ENCODE results near the gene PTEN.
A peak's percentile ranks its signal among the peaks of the same experiment; 100 is the strongest.
"Not testable (repeated sequence)": the region's sequence is repeated elsewhere in the genome, so short reads cannot be mapped to it uniquely, and the experiment has no call there.

PTEN gene

GRCh38 chr10:87847550-87847949 lies 15.9 kb upstream of the PTEN start:
- TF ChIP-seq ZFX (IDR thresholded peaks at IDR 0.05; ENCODE audit: borderline replicate concordance) (no peak), CTCF (IDR thresholded peaks at IDR 0.05) (no peak)
- H3K27ac ChIP-seq = no peak overlapping the region

- H3K27ac ChIP-seq = no peak overlapping the region
- no peak for TF ChIP-seq ZFX (IDR thresholded peaks at IDR 0.05; ENCODE audit: borderline replicate concordance)
- TF ChIP-seq CTCF (IDR thresholded peaks at IDR 0.05) = no peak
Measured at GRCh38 chr10:87849001-87849400, 14.4 kb upstream of the PTEN start.

DNA sequence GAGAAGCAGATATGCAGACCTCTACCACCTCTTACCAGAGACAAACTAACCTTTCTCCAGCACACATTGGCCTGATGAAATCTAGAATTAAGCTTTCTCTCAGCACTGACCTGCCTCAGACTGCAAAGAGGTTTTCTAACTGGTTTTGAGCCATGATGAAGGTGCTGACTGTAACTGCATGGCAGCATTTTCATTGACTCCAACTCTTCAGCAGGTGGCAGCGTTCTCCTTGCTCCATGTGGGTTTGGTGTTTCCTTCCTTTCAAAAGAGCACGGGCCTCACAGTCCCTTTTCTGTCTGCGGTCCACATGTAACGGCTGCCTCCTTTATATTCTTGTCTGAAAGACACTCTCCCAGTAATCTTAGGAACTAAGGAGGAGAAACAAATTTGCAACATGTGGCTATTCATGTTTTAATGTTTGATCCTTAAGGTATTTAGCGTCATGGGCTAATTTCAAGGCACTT lies 12.7 kb upstream of the PTEN start:
- no peak for TF ChIP-seq ZFX (IDR thresholded peaks at IDR 0.05; ENCODE audit: borderline replicate concordance)
- TF ChIP-seq CTCF (IDR thresholded peaks at IDR 0.05) = peak; percentile 82

GRCh38 chr10:87852089-87852488 lies 11.3 kb upstream of the PTEN start:
- no peak for TF ChIP-seq CTCF (IDR thresholded peaks at IDR 0.05)
- TF ChIP-seq ZFX (IDR thresholded peaks at IDR 0.05; ENCODE audit: borderline replicate concordance) = no peak
- no peak overlapping the region for H3K27ac ChIP-seq

More for the DNA sequence above, 12.7 kb upstream of the PTEN start:
- no peak overlapping the region for H3K27ac ChIP-seq

GRCh38 chr10:87855247-87855646 lies 8.2 kb upstream of the PTEN start:
- H3K27ac ChIP-seq = not testable (repeated sequence)

DNA sequence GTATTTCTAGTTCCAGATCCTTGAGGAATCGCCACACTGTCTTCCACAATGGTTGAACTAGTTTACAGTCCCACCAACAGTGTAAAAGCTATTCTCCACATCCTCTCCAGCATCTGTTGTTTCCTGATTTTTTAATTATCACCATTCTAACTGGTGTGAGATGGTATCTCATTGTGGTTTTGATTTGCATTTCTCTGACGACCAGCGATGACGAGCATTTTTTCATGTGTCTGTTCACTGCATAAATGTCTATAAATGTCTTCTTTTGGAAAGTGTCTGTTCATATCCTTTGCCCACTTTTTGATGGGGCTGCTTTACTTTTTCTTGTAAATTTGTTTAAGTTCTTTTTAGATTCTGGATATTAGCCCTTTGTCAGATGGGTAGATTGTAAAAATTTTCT lies 7.8 kb upstream of the PTEN start:
- not testable (repeated sequence) for H3K27ac ChIP-seq

- TF ChIP-seq CTCF (IDR thresholded peaks at IDR 0.05) = peak; percentile 77
- no peak for TF ChIP-seq ZFX (IDR thresholded peaks at IDR 0.05; ENCODE audit: borderline replicate concordance)
- H3K27ac ChIP-seq = peak overlapping the region; percentile 98; the same call in 1 of the 2 replicates
Measured at GRCh38 chr10:87860156-87860795, 3.1 kb upstream of the PTEN start.

DNA sequence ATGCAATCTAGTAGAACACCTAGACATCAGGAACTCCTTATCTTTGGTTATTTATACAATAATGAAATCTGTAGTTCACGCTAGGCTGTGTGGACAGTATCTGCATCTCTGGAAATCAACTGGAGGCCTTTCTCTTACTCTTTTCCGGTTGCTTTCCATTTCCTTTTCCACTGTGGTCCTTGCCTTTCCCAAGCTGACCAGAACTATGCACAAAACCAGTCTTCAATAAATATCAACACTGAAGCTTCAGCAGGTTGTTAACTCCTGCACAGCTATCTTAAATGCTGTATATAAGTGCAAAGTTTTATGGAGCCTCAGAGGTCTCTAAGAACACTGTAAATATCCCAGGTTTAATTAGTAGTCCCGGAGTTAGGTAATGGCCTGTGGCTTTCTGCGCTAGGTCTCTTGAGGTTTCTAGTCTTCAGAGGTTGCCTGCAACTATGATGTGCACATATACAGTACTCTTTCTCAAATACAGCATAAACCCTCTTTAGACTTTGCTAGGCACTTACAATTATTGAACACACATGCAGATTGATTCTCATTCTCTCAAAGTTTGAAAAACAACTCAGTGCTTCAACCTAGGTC lies 2.5 kb upstream of the PTEN start:
- peak overlapping the region; percentile 98 for H3K27ac ChIP-seq

More for the DNA sequence above, 2.5 kb upstream of the PTEN start:
- TF ChIP-seq ZFX (IDR thresholded peaks at IDR 0.05; ENCODE audit: borderline replicate concordance) (no peak), CTCF (IDR thresholded peaks at IDR 0.05) (no peak)

Data from 22Rv1 (cell line).